WTC11 (cell line): Measurements from ENCODE around the gene BMX. TPM values are rescaled to one million over a fixed set of nuclear protein-coding genes. Genes with fewer than 3 reads are reported as not detected.

Experiments used
- ATAC-seq: fragments of 200-7000 bp; cut with Tn5 transposase; 2 replicates; pipeline ENCODE4 v1.10.0; 2021; ENCODE audit warnings: mild to moderate bottlenecking, moderate library complexity
- CTCF ChIA-PET: fragments of 300-600 bp; sonication (Branson Sonifier 250); formaldehyde crosslinking; loops from one replicate; lab custom pipeline; 2021; ENCODE audit warnings: antibody characterized with exemption; lab: Charles Lee
- POLR2A ChIA-PET: fragments of 350-600 bp; sonication (Branson Sonifier 250); formaldehyde crosslinking; loops from one replicate; lab custom pipeline; 2021; ENCODE audit warnings: antibody characterized with exemption; lab: Charles Lee
- DNase-seq: peaks from one replicate; pipeline ENCODE4 v3.0.0; 2021; ENCODE audit warnings: low spot score
- H3K27ac Mint-ChIP-seq: 2 replicates; pipeline ENCODE4 v1.8.0; 2021; ENCODE audit warnings: mixed read lengths
- H3K27me3 Mint-ChIP-seq: 2 replicates; pipeline ENCODE4 v1.8.0; 2021; ENCODE audit warnings: low read depth, mild to moderate bottlenecking, moderate library complexity, mixed read lengths
- H3K36me3 Mint-ChIP-seq: 2 replicates; pipeline ENCODE4 v1.8.0; 2021; ENCODE audit warnings: mixed read lengths
- H3K4me1 Mint-ChIP-seq: 2 replicates; pipeline ENCODE4 v1.8.0; 2022; ENCODE audit warnings: mixed read lengths
- H3K4me3 Mint-ChIP-seq: 2 replicates; pipeline ENCODE4 v1.8.0; 2021; ENCODE audit warnings: mild to moderate bottlenecking, moderate library complexity, mixed read lengths
- H3K9me3 Mint-ChIP-seq: 2 replicates; pipeline ENCODE4 v1.8.0; 2021; ENCODE audit warnings: mixed read lengths
- ARID4B ChIP-seq: sonication (generic); formaldehyde crosslinking; IDR thresholded peaks from 2 replicates; pipeline ENCODE4 v1.8.0; 2023; ENCODE audit warnings: missing genetic modification reagents, mild to moderate bottlenecking, borderline replicate concordance
- ATF3 ChIP-seq: sonication (generic); formaldehyde crosslinking; conservative IDR thresholded peaks from 2 replicates; pipeline ENCODE4 v1.8.1; 2022; ENCODE audit warnings: mild to moderate bottlenecking, missing genetic modification reagents
- E2F1 ChIP-seq: sonication (generic); formaldehyde crosslinking; IDR thresholded peaks from 2 replicates; pipeline ENCODE4 v1.8.0; 2022; ENCODE audit warnings: mild to moderate bottlenecking, missing genetic modification reagents
- E2F5 ChIP-seq: sonication (generic); formaldehyde crosslinking; IDR thresholded peaks from 2 replicates; pipeline ENCODE4 v1.8.1; 2022; ENCODE audit warnings: mild to moderate bottlenecking, moderate library complexity, missing genetic modification reagents
- EMX1 ChIP-seq: fragments of 250-450 bp; sonication (Bioruptor Pico); IDR thresholded peaks from 2 replicates; pipeline ENCODE4 v1.8.0; 2021; ENCODE audit warnings: mild to moderate bottlenecking
- FOXK1 ChIP-seq: sonication (generic); formaldehyde crosslinking; IDR thresholded peaks from 2 replicates; pipeline ENCODE4 v1.8.0; 2022; ENCODE audit warnings: mild to moderate bottlenecking, moderate library complexity, missing genetic modification reagents
- FOXP1 ChIP-seq: sonication (generic); formaldehyde crosslinking; IDR thresholded peaks from 2 replicates; pipeline ENCODE4 v1.8.0; 2022; ENCODE audit warnings: missing genetic modification reagents, mild to moderate bottlenecking, moderate library complexity, borderline replicate concordance
- MXD4 ChIP-seq: fragments of 250-450 bp; sonication (Bioruptor Pico); IDR thresholded peaks from 2 replicates; pipeline ENCODE4 v1.8.0; 2021; ENCODE audit warnings: mild to moderate bottlenecking, moderate library complexity, borderline replicate concordance
- TEAD4 ChIP-seq: sonication (generic); formaldehyde crosslinking; IDR thresholded peaks from 2 replicates; pipeline ENCODE4 v1.8.0; 2022; ENCODE audit warnings: mild to moderate bottlenecking, missing genetic modification reagents
- ZNF138 ChIP-seq: sonication (generic); formaldehyde crosslinking; conservative IDR thresholded peaks from 2 replicates; pipeline ENCODE4 v1.8.1; 2022; ENCODE audit warnings: mild to moderate bottlenecking, moderate library complexity, missing genetic modification reagents
- ZNF281 ChIP-seq: sonication (generic); formaldehyde crosslinking; IDR thresholded peaks from 2 replicates; pipeline ENCODE4 v1.8.0; 2023; ENCODE audit warnings: mild to moderate bottlenecking, missing genetic modification reagents
- ZNF425 ChIP-seq: fragments of 250-450 bp; sonication (Bioruptor Pico); conservative IDR thresholded peaks from 2 replicates; pipeline ENCODE4 v1.9.0; 2021; ENCODE audit warnings: mild to moderate bottlenecking
- ZNF512 ChIP-seq: sonication (generic); formaldehyde crosslinking; IDR thresholded peaks from 2 replicates; pipeline ENCODE4 v1.8.1; 2022; ENCODE audit warnings: missing genetic modification reagents, borderline replicate concordance
- total RNA-seq: library from RNA; stranded (reverse); gene quantifications from 3 replicates; pipeline ENCODE4 v1.2.3, GENCODE V29; 2021

Gene BMX
- total RNA-seq, 1 experiment from 2014 or later = not detected

GRCh38 chrX:15530318-15530717, 29.7 kb downstream of the BMX start (continued):
- TF ChIP-seq ZNF138 (CRISPR knock-in tag) (no peak), ZNF425 (CRISPR knock-in tag) (no peak), FOXP1 (CRISPR knock-in tag) (no peak)

GRCh38 chrX:15546745-15547144, 46.1 kb downstream of the BMX start:
- H3K27me3 Mint-ChIP-seq = no peaks in the 10 kb centered on the region
- no peak overlapping the region for H3K4me3 Mint-ChIP-seq
- no peak overlapping the region for H3K27ac Mint-ChIP-seq
- POLR2A ChIA-PET = no interaction called here
- no peak for ATAC-seq
- no peaks in the 10 kb centered on the region for H3K9me3 Mint-ChIP-seq
- TF ChIP-seq ARID4B (no peak), ATF3 (CRISPR knock-in tag) (no peak), MXD4 (CRISPR knock-in tag) (no peak), FOXK1 (CRISPR knock-in tag) (no peak), E2F1 (CRISPR knock-in tag) (no peak), TEAD4 (CRISPR knock-in tag) (no peak), ZNF512 (CRISPR knock-in tag) (no peak), E2F5 (CRISPR knock-in tag) (no peak), ZNF281 (CRISPR knock-in tag) (no peak), EMX1 (CRISPR knock-in tag) (no peak)
- TF ChIP-seq, all 79 proteins: peak for 0
- Mint-ChIP-seq H3K4me1 (no peaks in the 10 kb centered on the region), H3K36me3 (no peaks in the 10 kb centered on the region)
- DNase-seq = no peak
- CTCF ChIA-PET = no interaction called here
